ENCODE results near the gene RLF. TPM values are rescaled to one million over a fixed set of nuclear protein-coding genes. Genes with fewer than 3 reads are reported as not detected.

The RLF gene
- total RNA-seq, 1 donor from 2014 or later, result 16.9 TPM

- Histone ChIP-seq H3K9me3 (no peaks in the 10 kb centered on the region), H3K27me3 (no peaks in the 10 kb centered on the region), H3K36me3 (no peaks in the 10 kb centered on the region), H3K27ac (no peak overlapping the region), H3K4me3 (no peak overlapping the region), H3K4me1 (peaks cover 54% of the 10 kb centered on the region)
- DNase-seq (ENCODE audit: extremely low spot score in 2 of 2), result no peak
- TF ChIP-seq POLR2AphosphoS5 (IDR thresholded peaks at IDR 0.05; ENCODE audit: insufficient read depth in 1 of 2, low read depth in 1 of 2) (no peak), POLR2A (IDR thresholded peaks at IDR 0.05) (no peak), CTCF (IDR thresholded peaks at IDR 0.05) (no peak)
- intact Hi-C loops (cut with DNase I), result no loop called here
Observed at GRCh38 chr1:40179496-40180089, 18.4 kb downstream of the RLF start.

GRCh38 chr1:40183055-40183710, 22.0 kb downstream of the RLF start:
- intact Hi-C loops (cut with DNase I), result no loop called here
- no peak overlapping the region for H3K4me3 ChIP-seq

GRCh38 chr1:40184193-40184592, 23.0 kb downstream of the RLF start:
- intact Hi-C loops (cut with DNase I), result no loop called here
- Histone ChIP-seq H3K4me3 (no peak overlapping the region), H3K36me3 (no peaks in the 10 kb centered on the region), H3K9me3 (no peaks in the 10 kb centered on the region), H3K27me3 (no peaks in the 10 kb centered on the region), H3K4me1 (peaks cover 30% of the 10 kb centered on the region), H3K27ac (no peak overlapping the region)
- TF ChIP-seq POLR2AphosphoS5 (IDR thresholded peaks at IDR 0.05; ENCODE audit: insufficient read depth in 1 of 2, low read depth in 1 of 2) (no peak), POLR2A (IDR thresholded peaks at IDR 0.05) (no peak), CTCF (IDR thresholded peaks at IDR 0.05) (no peak)
- no peak for DNase-seq (ENCODE audit: extremely low spot score in 2 of 2)

More at GRCh38 chr1:40183055-40183710, 22.0 kb downstream of the RLF start:
- Histone ChIP-seq H3K27me3 (no peaks in the 10 kb centered on the region), H3K4me1 (peaks cover 37% of the 10 kb centered on the region), H3K27ac (no peak overlapping the region), H3K36me3 (no peaks in the 10 kb centered on the region), H3K9me3 (no peaks in the 10 kb centered on the region)
- no peak for TF ChIP-seq POLR2A (IDR thresholded peaks at IDR 0.05)
- TF ChIP-seq POLR2AphosphoS5 (IDR thresholded peaks at IDR 0.05; ENCODE audit: insufficient read depth in 1 of 2, low read depth in 1 of 2), result no peak
- TF ChIP-seq CTCF (IDR thresholded peaks at IDR 0.05), result no peak
- no peak for DNase-seq (ENCODE audit: extremely low spot score in 2 of 2)

- no peak for TF ChIP-seq POLR2AphosphoS5 (IDR thresholded peaks at IDR 0.05; ENCODE audit: insufficient read depth in 1 of 2, low read depth in 1 of 2)
- no peak for TF ChIP-seq CTCF (IDR thresholded peaks at IDR 0.05)
- TF ChIP-seq POLR2A (IDR thresholded peaks at IDR 0.05), result no peak
- no peak for DNase-seq (ENCODE audit: extremely low spot score in 2 of 2)
- H3K9me3 ChIP-seq, result no peaks in the 10 kb centered on the region
- intact Hi-C loops (cut with DNase I), result no loop called here
- H3K36me3 ChIP-seq, result peaks cover 0 to 15% of the 10 kb centered on the region in 2 donors
- peaks cover 22% of the 10 kb centered on the region for H3K4me1 ChIP-seq
- no peak overlapping the region for H3K4me3 ChIP-seq
- H3K27me3 ChIP-seq, result no peaks in the 10 kb centered on the region
- H3K27ac ChIP-seq, result no peak overlapping the region
Observed at GRCh38 chr1:40185951-40186864, 25.0 kb downstream of the RLF start.
